Skeletal muscle tissue (tissue), 4 donors: ENCODE results near the gene KDM6B. TPM values are rescaled to one million over a fixed set of nuclear protein-coding genes. Genes with fewer than 3 reads are reported as not detected.
A peak's percentile ranks its signal among the peaks of the same experiment; 100 is the strongest.

Experiments
- H3K27ac ChIP-seq: one replicate; pipeline ENCODE4 v1.7.0; 2013; ENCODE audit warnings: mild to moderate bottlenecking, low read depth, low read length, inconsistent platforms
- H3K27me3 ChIP-seq, 3 donors: one replicate each; pipeline ENCODE4 v1.7.0; 2013; ENCODE audit warnings: low read length in 3 of 3; ENCODE audit not compliant: control insufficient read depth in 3 of 3, insufficient read depth in 3 of 3
- H3K36me3 ChIP-seq, 3 donors: one replicate each; pipeline ENCODE4 v1.7.0; 2013; ENCODE audit warnings: low read length in 3 of 3; ENCODE audit not compliant: control insufficient read depth in 3 of 3, insufficient read depth in 3 of 3
- H3K4me1 ChIP-seq, 3 donors: one replicate each; pipeline ENCODE4 v1.7.0; 2013; ENCODE audit warnings: low read length in 3 of 3, mild to moderate bottlenecking in 3 of 3; ENCODE audit not compliant: control insufficient read depth in 3 of 3, insufficient read depth in 3 of 3
- H3K4me3 ChIP-seq, 3 donors: one replicate each; pipeline ENCODE4 v1.7.0; 2013; ENCODE audit warnings: low read length in 3 of 3
- H3K9ac ChIP-seq, 3 donors: one replicate each; pipeline ENCODE4 v1.7.0; 2013; ENCODE audit warnings: low read length in 3 of 3, mild to moderate bottlenecking in 3 of 3, moderate library complexity in 2 of 3, low read depth in 1 of 3
- H3K9me3 ChIP-seq, 3 donors: one replicate each; pipeline ENCODE4 v1.7.0; 2013; ENCODE audit warnings: low read length in 3 of 3; ENCODE audit not compliant: control insufficient read depth in 3 of 3
- total RNA-seq: library from RNA; depleted of rRNA; stranded (reverse); fragments of >200 nt; gene quantifications from one replicate; pipeline ENCODE4 v1.2.3, GENCODE V29; 2014
- donor health status: Osteomylitis.

KDM6B gene
- total RNA-seq, 1 donor from 2014 or later = 2.6 TPM

DNA sequence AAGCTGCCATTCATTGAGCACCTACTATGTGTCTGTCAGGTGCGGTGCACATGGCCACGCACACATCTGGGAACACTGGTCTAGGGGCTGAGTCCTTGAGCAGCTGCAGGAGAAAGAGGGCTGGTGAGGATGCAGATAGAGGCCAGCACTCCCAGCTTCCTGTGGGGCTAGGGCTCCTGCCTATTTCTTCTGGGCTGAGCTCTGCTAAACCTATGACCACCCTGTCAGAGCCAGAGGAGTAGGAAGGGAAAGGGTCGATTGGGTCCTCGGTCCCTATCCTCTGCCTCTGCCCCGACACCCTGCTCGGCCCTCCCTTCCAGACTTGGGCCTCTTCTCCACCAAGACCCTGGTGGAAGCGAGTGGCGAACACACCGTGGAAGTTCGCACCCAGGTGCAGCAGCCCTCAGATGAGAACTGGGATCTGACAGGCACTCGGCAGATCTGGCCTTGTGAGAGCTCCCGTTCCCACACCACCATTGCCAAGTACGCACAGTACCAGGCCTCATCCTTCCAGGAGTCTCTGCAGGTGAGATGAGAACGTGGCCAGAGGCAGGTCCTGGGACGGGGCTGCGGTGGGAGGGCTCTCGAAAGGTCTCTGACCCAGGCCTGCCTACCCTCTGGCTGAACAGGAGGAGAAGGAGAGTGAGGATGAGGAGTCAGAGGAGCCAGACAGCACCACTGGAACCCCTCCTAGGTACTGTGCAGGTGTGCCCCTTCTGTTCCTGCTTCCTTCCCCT, 16.9 kb downstream of the KDM6B start:
- Histone ChIP-seq H3K36me3 (peaks cover 45 to 57% (median 48%) of the 10 kb centered on the region in 3 donors), H3K4me1 (peaks cover 23 to 35% (median 28%) of the 10 kb centered on the region in 3 donors), H3K27ac (no peak overlapping the region), H3K9ac (peak overlapping the region in 1 of 3 donors; percentile 40), H3K9me3 (no peaks in the 10 kb centered on the region), H3K4me3 (peak overlapping the region in 1 of 3 donors; percentile 40), H3K27me3 (no peaks in the 10 kb centered on the region)

DNA sequence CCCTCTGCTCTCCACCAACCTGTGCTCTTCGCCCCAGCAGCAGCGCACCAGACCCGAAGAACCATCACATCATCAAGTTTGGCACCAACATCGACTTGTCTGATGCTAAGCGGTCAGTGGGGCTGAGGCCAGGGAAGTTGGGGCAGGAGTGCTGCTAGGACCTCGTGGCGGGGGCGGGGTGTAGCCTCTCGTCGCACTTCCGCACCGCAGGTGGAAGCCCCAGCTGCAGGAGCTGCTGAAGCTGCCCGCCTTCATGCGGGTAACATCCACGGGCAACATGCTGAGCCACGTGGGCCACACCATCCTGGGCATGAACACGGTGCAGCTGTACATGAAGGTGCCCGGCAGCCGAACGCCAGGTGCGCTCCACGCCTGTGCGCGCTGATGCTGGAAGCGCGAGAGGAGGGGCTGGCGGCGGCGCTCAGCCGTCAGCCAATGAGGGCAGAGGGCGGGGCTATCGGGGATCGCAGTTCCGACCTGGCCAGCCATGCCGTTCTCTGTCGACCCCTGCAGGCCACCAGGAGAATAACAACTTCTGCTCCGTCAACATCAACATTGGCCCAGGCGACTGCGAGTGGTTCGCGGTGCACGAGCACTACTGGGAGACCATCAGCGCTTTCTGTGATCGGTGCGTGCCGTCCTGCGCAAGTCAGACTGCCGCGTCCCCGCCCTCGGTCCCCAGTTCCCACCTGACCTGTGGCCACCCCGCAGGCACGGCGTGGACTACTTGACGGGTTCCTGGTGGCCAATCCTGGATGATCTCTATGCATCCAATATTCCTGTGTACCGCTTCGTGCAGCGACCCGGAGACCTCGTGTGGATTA, 17.6 kb downstream of the KDM6B start:
- H3K36me3 ChIP-seq = peaks cover 41 to 51% (median 44%) of the 10 kb centered on the region in 3 donors
- peaks cover 29 to 40% (median 36%) of the 10 kb centered on the region in 3 donors for H3K4me1 ChIP-seq
- no peak overlapping the region for H3K27ac ChIP-seq
- no peaks in the 10 kb centered on the region for H3K27me3 ChIP-seq
- no peaks in the 10 kb centered on the region for H3K9me3 ChIP-seq
- H3K4me3 ChIP-seq = peak overlapping the region; percentile 30 to 40 (median 35)
- H3K9ac ChIP-seq = peak overlapping the region in 1 of 3 donors; percentile 40

DNA sequence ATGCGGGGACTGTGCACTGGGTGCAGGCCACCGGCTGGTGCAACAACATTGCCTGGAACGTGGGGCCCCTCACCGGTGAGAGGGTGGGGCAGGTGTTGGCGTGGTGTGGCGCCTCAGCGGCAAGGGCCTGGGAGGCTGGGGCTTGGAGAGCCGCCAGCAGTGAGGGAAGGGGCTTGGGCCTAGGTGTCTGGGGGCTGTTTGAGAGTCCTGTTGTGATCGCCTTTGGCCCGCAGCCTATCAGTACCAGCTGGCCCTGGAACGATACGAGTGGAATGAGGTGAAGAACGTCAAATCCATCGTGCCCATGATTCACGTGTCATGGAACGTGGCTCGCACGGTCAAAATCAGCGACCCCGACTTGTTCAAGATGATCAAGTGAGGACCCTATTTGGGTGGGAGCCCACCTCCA, 18.2 kb downstream of the KDM6B start:
- peaks cover 33 to 43% (median 39%) of the 10 kb centered on the region in 3 donors for H3K4me1 ChIP-seq
- no peak overlapping the region for H3K27ac ChIP-seq
- H3K27me3 ChIP-seq = no peaks in the 10 kb centered on the region
- H3K9ac ChIP-seq = no peak overlapping the region
- peaks cover 36 to 47% (median 38%) of the 10 kb centered on the region in 3 donors for H3K36me3 ChIP-seq
- H3K4me3 ChIP-seq = peak overlapping the region in 1 of 3 donors; percentile 35
- H3K9me3 ChIP-seq = no peaks in the 10 kb centered on the region

DNA sequence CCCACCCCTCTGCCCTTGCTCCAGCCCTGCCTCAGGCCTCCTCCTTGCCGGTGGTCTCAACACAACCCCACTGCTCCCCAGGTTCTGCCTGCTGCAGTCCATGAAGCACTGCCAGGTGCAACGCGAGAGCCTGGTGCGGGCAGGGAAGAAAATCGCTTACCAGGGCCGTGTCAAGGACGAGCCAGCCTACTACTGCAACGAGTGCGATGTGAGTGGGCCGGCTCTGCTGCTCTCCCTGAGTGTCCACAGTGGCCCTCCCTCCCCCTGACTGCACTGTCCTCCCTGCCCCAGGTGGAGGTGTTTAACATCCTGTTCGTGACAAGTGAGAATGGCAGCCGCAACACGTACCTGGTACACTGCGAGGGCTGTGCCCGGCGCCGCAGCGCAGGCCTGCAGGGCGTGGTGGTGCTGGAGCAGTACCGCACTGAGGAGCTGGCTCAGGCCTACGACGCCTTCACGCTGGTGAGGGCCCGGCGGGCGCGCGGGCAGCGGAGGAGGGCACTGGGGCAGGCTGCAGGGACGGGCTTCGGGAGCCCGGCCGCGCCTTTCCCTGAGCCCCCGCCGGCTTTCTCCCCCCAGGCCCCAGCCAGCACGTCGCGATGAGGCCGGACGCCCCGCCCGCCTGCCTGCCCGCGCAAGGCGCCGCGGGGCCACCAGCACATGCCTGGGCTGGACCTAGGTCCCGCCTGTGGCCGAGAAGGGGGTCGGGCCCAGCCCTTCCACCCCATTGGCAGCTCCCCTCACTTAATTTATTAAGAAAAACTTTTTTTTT, 19.1 kb downstream of the KDM6B start:
- H3K27me3 ChIP-seq = no peaks in the 10 kb centered on the region
- H3K4me1 ChIP-seq = peaks cover 34 to 44% (median 41%) of the 10 kb centered on the region in 3 donors
- H3K9me3 ChIP-seq = no peaks in the 10 kb centered on the region
- no peak overlapping the region for H3K27ac ChIP-seq
- H3K4me3 ChIP-seq = peak overlapping the region in 1 of 3 donors; percentile 14
- no peak overlapping the region for H3K9ac ChIP-seq
- peaks cover 34 to 45% (median 36%) of the 10 kb centered on the region in 3 donors for H3K36me3 ChIP-seq

DNA sequence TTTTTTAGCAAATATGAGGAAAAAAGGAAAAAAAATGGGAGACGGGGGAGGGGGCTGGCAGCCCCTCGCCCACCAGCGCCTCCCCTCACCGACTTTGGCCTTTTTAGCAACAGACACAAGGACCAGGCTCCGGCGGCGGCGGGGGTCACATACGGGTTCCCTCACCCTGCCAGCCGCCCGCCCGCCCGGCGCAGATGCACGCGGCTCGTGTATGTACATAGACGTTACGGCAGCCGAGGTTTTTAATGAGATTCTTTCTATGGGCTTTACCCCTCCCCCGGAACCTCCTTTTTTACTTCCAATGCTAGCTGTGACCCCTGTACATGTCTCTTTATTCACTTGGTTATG, 19.6 kb downstream of the KDM6B start:
- Histone ChIP-seq H3K4me1 (peaks cover 40 to 50% (median 47%) of the 10 kb centered on the region in 3 donors), H3K27ac (no peak overlapping the region), H3K9me3 (no peaks in the 10 kb centered on the region), H3K4me3 (no peak overlapping the region), H3K9ac (no peak overlapping the region), H3K36me3 (peaks cover 34 to 42% (median 36%) of the 10 kb centered on the region in 3 donors), H3K27me3 (no peaks in the 10 kb centered on the region)

DNA sequence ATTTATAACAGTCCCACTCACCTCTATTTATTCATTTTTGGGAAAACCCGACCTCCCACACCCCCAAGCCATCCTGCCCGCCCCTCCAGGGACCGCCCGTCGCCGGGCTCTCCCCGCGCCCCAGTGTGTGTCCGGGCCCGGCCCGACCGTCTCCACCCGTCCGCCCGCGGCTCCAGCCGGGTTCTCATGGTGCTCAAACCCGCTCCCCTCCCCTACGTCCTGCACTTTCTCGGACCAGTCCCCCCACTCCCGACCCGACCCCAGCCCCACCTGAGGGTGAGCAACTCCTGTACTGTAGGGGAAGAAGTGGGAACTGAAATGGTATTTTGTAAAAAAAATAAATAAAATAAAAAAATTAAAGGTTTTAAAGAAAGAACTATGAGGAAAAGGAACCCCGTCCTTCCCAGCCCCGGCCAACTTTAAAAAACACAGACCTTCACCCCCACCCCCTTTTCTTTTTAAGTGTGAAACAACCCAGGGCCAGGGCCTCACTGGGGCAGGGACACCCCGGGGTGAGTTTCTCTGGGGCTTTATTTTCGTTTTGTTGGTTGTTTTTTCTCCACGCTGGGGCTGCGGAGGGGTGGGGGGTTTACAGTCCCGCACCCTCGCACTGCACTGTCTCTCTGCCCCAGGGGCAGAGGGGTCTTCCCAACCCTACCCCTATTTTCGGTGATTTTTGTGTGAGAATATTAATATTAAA, 20.2 kb downstream of the KDM6B start:
- Histone ChIP-seq H3K4me1 (peaks cover 45 to 55% (median 50%) of the 10 kb centered on the region in 3 donors), H3K36me3 (peaks cover 32 to 42% (median 32%) of the 10 kb centered on the region in 3 donors), H3K27ac (no peak overlapping the region), H3K27me3 (no peaks in the 10 kb centered on the region), H3K9me3 (no peaks in the 10 kb centered on the region), H3K4me3 (peak overlapping the region in 1 of 3 donors; percentile 23), H3K9ac (no peak overlapping the region)

DNA sequence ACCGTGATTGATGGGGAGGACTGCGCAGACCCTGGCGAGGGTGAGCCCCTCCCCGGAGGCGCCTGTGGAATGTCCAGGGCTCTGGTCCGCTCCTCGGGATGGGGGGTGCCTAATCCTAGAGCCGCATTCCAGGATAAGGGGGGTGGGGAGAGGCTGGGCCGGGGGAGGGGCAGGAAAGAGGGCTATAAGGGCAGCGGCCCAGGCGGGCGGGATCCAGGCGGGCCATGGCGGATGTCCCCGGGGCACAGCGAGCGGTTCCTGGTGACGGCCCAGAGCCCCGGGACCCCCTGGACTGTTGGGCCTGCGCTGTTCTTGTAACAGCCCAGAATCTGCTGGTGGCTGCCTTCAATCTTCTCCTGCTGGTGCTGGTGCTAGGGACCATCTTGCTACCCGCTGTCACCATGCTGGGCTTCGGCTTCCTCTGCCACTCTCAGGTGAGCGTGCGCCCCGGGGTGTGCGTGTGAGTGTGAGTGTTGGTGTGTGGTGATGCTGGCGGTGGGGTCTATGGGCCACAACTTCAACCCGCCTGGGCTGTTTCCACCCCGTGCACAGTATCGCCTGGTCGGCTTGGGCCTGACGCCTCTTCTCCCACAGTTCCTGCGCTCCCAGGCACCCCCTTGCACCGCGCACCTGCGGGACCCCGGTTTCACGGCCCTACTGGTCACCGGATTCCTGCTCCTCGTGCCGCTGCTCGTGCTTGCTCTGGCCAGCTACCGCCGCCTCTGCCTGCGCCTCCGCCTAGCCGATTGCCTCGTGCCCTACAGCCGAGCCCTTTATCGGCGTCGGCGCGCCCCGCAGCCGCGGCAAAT, 21.0 kb downstream of the KDM6B start, which contains the start of gene TMEM88:
TSS of gene TMEM88 (plus strand) at position 216 of the 809 bp plus-strand sequence. CDS start at position 225, 9 bp downstream.
- Histone ChIP-seq H3K27me3 (no peaks in the 10 kb centered on the region), H3K4me1 (peaks cover 46 to 56% (median 50%) of the 10 kb centered on the region in 3 donors), H3K9ac (peak within 1 kb of the TSS; percentile 51 to 95 (median 79)), H3K4me3 (peak within 1 kb of the TSS; percentile 84 to 98 (median 85)), H3K27ac (peak within 1 kb of the TSS; percentile 88), H3K9me3 (no peaks in the 10 kb centered on the region), H3K36me3 (peaks cover 25 to 34% (median 30%) of the 10 kb centered on the region in 3 donors)

DNA sequence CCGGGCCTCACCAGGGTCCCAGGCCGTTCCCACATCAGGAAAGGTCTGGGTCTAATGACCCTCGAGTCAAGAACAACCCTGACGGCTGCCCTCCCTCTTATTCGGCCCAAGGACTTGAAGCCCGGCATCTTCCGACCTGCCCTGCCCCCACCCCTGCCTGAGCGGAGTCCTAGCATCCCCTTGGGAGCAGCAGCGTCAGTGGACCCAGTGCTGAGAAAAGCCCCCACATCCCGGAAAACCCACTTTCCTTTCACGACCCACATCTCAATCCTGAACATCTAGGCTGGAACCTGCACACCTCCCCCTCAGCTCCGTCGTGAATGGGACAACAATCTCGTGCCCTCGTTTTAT, 21.6 kb downstream of the KDM6B start:
- Histone ChIP-seq H3K4me1 (peaks cover 46 to 56% (median 50%) of the 10 kb centered on the region in 3 donors), H3K9me3 (no peaks in the 10 kb centered on the region), H3K4me3 (peak overlapping the region; percentile 84 to 98 (median 85)), H3K36me3 (peaks cover 20 to 29% (median 28%) of the 10 kb centered on the region in 3 donors), H3K27me3 (no peaks in the 10 kb centered on the region), H3K27ac (peak overlapping the region; percentile 88), H3K9ac (peak overlapping the region; percentile 51 to 95 (median 79))
